ENCODE measurements around the gene TSHZ2. TPM values are rescaled to one million over a fixed set of nuclear protein-coding genes. Genes with fewer than 3 reads are reported as not detected.

Gene TSHZ2
- total and polyA plus RNA-seq, 12 donors: 1.5 to 6.2 (median 4.5) TPM

DNA sequence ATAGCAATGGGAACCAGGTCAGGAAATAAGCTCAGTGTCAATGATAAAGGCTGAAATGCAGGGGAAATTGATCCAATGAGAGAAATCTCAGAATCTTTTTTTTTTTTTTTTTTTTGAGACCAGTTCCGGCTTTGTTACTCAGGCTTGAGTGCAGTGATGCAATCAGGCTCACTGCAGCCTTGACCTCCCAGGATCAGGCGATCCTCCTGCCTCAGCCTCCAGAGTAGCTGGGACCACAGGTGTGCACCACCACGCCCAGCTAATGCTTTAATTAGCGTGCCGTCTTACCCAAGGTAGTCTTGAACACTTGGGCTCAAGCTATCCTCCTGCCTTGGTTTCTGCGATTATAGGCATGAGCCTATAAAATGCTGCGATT lies 325.0 kb downstream of the TSHZ2 start:
- H3K27ac ChIP-seq: no peak overlapping the region
- peaks cover 0 to 17% (median 0%) of the 10 kb centered on the region in 9 donors for H3K4me1 ChIP-seq
- ATAC-seq (no peak), DNase-seq (no peak)
- H3K27me3 ChIP-seq: peaks cover 0 to 5% (median 0%) of the 10 kb centered on the region in 7 donors
- H3K36me3 ChIP-seq: no peaks in the 10 kb centered on the region
- TF ChIP-seq, protein P1, sequence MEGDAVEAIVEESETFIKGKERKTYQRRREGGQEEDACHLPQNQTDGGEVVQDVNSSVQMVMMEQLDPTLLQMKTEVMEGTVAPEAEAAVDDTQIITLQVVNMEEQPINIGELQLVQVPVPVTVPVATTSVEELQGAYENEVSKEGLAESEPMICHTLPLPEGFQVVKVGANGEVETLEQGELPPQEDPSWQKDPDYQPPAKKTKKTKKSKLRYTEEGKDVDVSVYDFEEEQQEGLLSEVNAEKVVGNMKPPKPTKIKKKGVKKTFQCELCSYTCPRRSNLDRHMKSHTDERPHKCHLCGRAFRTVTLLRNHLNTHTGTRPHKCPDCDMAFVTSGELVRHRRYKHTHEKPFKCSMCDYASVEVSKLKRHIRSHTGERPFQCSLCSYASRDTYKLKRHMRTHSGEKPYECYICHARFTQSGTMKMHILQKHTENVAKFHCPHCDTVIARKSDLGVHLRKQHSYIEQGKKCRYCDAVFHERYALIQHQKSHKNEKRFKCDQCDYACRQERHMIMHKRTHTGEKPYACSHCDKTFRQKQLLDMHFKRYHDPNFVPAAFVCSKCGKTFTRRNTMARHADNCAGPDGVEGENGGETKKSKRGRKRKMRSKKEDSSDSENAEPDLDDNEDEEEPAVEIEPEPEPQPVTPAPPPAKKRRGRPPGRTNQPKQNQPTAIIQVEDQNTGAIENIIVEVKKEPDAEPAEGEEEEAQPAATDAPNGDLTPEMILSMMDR (IDR thresholded peaks at IDR 0.05): no peak
- H3K4me3 ChIP-seq: no peak overlapping the region
- intact Hi-C loops (cut with DNase I): no loop called here
- 98 to 99% methylated on average over 7 of the region's 7 CpGs for whole genome bisulfite sequencing, 2 donors
- H3K9me3 ChIP-seq: no peaks in the 10 kb centered on the region

DNA sequence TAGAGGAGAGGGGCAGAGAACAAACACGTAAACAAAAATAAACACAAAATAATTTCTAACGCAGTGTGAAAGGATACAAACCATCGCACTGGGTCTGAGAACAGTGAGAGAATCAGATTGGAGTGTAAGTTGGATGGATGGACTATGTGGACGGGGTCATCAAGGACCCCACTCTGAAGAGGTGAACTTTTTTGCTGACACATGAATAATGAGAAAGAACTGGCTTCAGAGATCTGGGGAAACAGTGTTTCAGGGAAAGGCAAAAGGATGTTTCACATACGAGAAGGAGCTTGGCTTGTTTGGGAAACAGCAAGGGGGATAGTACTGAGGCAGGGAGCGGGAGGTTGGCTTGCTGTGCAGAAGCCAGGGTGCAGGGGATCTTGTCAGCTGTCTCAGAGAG lies 326.1 kb downstream of the TSHZ2 start:
- no peak for ATAC-seq
- Histone ChIP-seq H3K9me3 (no peaks in the 10 kb centered on the region), H3K4me3 (no peak overlapping the region), H3K27ac (no peak overlapping the region), H3K27me3 (peaks cover 0 to 5% (median 0%) of the 10 kb centered on the region in 7 donors), H3K36me3 (no peaks in the 10 kb centered on the region), H3K4me1 (peaks cover 0 to 17% (median 0%) of the 10 kb centered on the region in 9 donors)
- 93 to 96% methylated on average over 6 of the region's 6 CpGs for WGBS, 2 donors
- TF ChIP-seq, protein P1 (IDR thresholded peaks at IDR 0.05): no peak
- DNase-seq: no peak
- intact Hi-C loops (cut with DNase I): no loop called here

DNA sequence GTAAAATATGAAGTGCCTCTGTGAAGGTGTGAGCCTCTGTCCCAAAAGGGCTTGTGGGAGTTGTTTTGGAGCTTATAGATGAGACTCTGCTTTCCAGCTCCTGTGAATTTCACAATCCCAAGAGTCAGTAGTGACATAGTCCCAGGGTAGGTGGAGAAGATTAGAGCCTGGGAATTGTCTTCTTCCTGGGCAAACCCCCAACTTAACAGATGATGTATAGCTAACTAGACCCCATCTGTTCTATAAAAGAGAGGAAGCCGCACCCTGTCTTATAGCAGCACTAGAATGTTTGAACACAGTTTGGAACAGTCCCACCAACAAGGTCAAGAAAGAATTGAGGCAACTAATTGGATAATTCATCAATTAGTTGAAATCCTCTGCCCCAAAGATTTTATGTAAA lies 326.8 kb downstream of the TSHZ2 start:
- 98 to 100% methylated on average over 1 of the region's 1 CpG for WGBS, 2 donors
- no peak overlapping the region for H3K4me3 ChIP-seq
- peaks cover 0 to 17% (median 0%) of the 10 kb centered on the region in 9 donors for H3K4me1 ChIP-seq
- ATAC-seq: no peak
- intact Hi-C loops (cut with DNase I): no loop called here
- TF ChIP-seq, protein P1 (IDR thresholded peaks at IDR 0.05): no peak
- H3K9me3 ChIP-seq: no peaks in the 10 kb centered on the region
- H3K27ac ChIP-seq: no peak overlapping the region
- H3K36me3 ChIP-seq: no peaks in the 10 kb centered on the region
- DNase-seq: no peak
- H3K27me3 ChIP-seq: peaks cover 0 to 5% (median 0%) of the 10 kb centered on the region in 7 donors

DNA sequence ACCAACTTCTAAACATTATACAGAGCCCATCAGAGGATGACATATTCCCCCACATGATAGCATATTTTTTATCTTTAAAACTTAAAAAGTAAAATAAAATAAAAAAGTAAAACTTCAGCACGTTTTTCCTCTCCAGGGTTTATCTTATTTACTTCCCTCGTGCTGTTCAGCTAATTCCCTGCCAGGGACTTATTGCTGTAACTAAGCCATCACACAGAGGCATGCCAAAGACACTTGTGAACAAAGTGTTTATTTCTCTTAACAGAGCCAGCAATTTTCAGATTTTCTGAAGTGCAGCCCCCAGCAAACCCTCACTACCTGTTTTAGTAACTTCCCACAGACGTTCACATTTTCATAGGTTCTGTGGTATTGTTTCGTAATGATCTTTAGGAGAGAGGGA lies 327.7 kb downstream of the TSHZ2 start:
- no peak overlapping the region for H3K4me3 ChIP-seq
- H3K27me3 ChIP-seq: peaks cover 0 to 5% (median 0%) of the 10 kb centered on the region in 7 donors
- TF ChIP-seq, protein P1 (IDR thresholded peaks at IDR 0.05): no peak
- no peaks in the 10 kb centered on the region for H3K36me3 ChIP-seq
- ATAC-seq: no peak
- intact Hi-C loops (cut with DNase I): no loop called here
- DNase-seq: no peak
- no peak overlapping the region for H3K27ac ChIP-seq
- WGBS, 2 donors: 52% methylated on average over 4 of the region's 4 CpGs
- no peaks in the 10 kb centered on the region for H3K9me3 ChIP-seq
- peaks cover 0 to 17% (median 0%) of the 10 kb centered on the region in 9 donors for H3K4me1 ChIP-seq

All from heart right ventricle (tissue), 16 donors.